IMR-90 (cell line): ENCODE measurements around the gene CADM3.

Experiments used
- BHLHE40 ChIP-seq: fragments of 150-350 bp; IDR thresholded peaks from 2 replicates; pipeline ENCODE4 v1.6.1; 2016; ENCODE audit warnings: mild to moderate bottlenecking, low read depth, low read length
- CEBPB ChIP-seq: IDR thresholded peaks from 2 replicates; pipeline ENCODE4 v1.6.1; 2012; ENCODE audit warnings: low read depth, low read length, improper control_type of control experiment
- CHD1 ChIP-seq: IDR thresholded peaks from 2 replicates; pipeline ENCODE4 v1.6.1; 2012; ENCODE audit warnings: low read depth, low read length, improper control_type of control experiment
- FOS ChIP-seq: fragments of 150-350 bp; IDR thresholded peaks from 2 replicates; pipeline ENCODE4 v1.6.1; 2016; ENCODE audit warnings: low read depth, low read length
- MAZ ChIP-seq: IDR thresholded peaks from 2 replicates; pipeline ENCODE4 v1.6.1; 2012; ENCODE audit warnings: low read depth, mild to moderate bottlenecking, low read length, improper control_type of control experiment, moderate library complexity, borderline replicate concordance
- MXI1 ChIP-seq: IDR thresholded peaks from 2 replicates; pipeline ENCODE4 v1.6.1; 2012; ENCODE audit warnings: low read depth, mild to moderate bottlenecking, low read length, moderate library complexity, borderline replicate concordance
- NFE2L2 ChIP-seq: fragments of 150-350 bp; IDR thresholded peaks from 2 replicates; pipeline ENCODE4 v1.6.1; 2016; ENCODE audit warnings: low read depth, mild to moderate bottlenecking, low read length
- POLR2A ChIP-seq: IDR thresholded peaks from 2 replicates; pipeline ENCODE4 v1.6.1; 2012; ENCODE audit warnings: mild to moderate bottlenecking, low read depth, low read length
- RAD21 ChIP-seq: IDR thresholded peaks from 2 replicates; pipeline ENCODE4 v1.6.1; 2012; ENCODE audit warnings: low read length, improper control_type of control experiment
- RCOR1 ChIP-seq: IDR thresholded peaks from 2 replicates; pipeline ENCODE4 v1.6.1; 2012; ENCODE audit warnings: mild to moderate bottlenecking, low read length, improper control_type of control experiment; ENCODE audit not compliant: insufficient replicate concordance
- RFX5 ChIP-seq: IDR thresholded peaks from 2 replicates; pipeline ENCODE4 v1.8.0; 2012; ENCODE audit warnings: low read depth, mild to moderate bottlenecking, low read length, moderate library complexity
- SMC3 ChIP-seq: fragments of 150-350 bp; IDR thresholded peaks from 2 replicates; pipeline ENCODE4 v1.6.1; 2016; ENCODE audit warnings: low read depth, mild to moderate bottlenecking, antibody characterized with exemption, low read length, moderate library complexity
- TF ChIP-seq, protein P1 (sequence below): conservative IDR thresholded peaks from 2 replicates; pipeline ENCODE4 v1.5.1; 2012; ENCODE audit warnings: mild to moderate bottlenecking, low read depth, low read length, improper control_type of control experiment

DNA sequence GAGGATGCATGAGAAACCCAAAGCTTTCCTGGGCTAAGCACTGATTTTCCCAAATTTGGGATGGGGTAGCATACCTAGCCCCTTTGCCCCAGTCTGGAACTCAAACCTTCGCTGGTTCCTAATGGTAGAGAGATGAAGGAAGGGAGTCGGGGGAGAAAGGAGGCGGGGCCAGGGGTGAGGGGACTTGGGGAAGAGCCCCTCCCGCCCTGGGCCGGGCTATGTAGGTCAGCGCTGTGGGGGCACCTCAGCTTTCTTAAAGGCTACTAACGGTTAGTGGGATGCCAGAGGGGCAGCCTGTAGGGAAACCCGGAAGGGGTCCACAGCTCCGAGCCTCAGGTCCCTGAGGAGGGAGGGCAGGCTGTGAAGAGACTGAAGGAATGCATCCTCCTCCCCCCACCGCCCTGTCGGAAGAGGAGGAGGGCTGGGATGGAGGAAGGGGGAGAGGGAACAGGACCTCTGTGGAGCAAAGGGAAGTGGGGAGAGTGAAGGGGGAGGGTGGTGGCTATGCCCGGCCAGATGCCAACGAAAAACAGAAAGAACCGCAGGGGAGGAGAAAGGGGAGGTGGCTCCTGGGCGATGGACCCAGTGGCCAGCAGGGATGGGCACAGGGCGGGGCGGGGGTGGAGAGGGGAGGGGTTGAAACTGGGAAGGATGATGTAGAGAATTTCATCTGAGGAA lies 1.3 kb downstream of the CADM3 start:
- TF ChIP-seq, protein P1, sequence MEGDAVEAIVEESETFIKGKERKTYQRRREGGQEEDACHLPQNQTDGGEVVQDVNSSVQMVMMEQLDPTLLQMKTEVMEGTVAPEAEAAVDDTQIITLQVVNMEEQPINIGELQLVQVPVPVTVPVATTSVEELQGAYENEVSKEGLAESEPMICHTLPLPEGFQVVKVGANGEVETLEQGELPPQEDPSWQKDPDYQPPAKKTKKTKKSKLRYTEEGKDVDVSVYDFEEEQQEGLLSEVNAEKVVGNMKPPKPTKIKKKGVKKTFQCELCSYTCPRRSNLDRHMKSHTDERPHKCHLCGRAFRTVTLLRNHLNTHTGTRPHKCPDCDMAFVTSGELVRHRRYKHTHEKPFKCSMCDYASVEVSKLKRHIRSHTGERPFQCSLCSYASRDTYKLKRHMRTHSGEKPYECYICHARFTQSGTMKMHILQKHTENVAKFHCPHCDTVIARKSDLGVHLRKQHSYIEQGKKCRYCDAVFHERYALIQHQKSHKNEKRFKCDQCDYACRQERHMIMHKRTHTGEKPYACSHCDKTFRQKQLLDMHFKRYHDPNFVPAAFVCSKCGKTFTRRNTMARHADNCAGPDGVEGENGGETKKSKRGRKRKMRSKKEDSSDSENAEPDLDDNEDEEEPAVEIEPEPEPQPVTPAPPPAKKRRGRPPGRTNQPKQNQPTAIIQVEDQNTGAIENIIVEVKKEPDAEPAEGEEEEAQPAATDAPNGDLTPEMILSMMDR, result no peak
- TF ChIP-seq SMC3 (no peak), BHLHE40 (no peak), MXI1 (no peak), POLR2A (no peak), FOS (no peak), RFX5 (no peak), RCOR1 (no peak), MAZ (no peak), CEBPB (no peak), CHD1 (no peak), RAD21 (no peak), NFE2L2 (no peak)
